ENCODE measurements around the gene FSTL3.

FSTL3 gene

DNA sequence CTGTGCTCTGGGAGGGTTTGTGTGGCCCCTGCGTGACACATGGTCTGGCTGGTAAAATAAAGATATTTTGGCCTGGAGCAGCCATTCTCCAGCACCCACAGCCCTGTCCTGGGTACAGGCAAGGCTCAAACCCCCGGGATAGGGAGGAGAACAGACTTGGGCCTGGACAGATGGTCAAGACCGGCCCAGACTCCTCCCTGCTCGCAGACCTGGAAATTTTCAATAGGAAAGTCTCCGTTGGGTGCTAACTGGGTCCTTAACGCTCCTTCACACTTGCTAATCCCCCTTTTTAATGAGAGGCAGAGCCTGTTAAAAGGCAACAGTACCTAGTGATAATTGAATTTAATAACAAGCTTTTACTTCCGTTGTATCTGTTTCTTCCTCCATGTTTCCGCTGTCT is 35.1 kb downstream of the FSTL3 start:
- DNase-seq (ENCODE audit: low spot score) = no peak
- Histone ChIP-seq H3K27ac (peak overlapping the region in 1 of 2 donors; percentile 88), H3K4me3 (no peak overlapping the region)
- TF ChIP-seq, protein P1, sequence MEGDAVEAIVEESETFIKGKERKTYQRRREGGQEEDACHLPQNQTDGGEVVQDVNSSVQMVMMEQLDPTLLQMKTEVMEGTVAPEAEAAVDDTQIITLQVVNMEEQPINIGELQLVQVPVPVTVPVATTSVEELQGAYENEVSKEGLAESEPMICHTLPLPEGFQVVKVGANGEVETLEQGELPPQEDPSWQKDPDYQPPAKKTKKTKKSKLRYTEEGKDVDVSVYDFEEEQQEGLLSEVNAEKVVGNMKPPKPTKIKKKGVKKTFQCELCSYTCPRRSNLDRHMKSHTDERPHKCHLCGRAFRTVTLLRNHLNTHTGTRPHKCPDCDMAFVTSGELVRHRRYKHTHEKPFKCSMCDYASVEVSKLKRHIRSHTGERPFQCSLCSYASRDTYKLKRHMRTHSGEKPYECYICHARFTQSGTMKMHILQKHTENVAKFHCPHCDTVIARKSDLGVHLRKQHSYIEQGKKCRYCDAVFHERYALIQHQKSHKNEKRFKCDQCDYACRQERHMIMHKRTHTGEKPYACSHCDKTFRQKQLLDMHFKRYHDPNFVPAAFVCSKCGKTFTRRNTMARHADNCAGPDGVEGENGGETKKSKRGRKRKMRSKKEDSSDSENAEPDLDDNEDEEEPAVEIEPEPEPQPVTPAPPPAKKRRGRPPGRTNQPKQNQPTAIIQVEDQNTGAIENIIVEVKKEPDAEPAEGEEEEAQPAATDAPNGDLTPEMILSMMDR (IDR thresholded peaks at IDR 0.05) = no peak

DNA sequence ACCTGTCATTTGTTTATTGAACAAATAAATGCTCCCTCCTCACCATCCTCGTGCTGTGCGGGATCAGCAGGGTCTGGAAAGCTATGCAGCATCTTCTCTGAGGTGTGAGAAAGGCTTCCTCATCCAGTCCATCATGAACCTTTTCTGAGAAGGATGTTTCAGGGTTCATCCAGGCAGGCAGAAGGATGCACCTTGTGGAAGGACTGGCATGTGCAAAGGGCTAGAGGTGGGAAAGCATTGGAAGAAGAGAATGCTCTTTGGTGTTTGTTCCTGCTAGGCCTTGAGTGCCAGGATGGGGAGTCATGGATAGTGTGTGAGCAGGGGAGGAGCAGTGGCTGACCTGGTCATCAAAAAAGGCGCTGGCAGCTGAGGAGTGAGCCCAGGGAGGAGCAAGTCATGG is 39.2 kb downstream of the FSTL3 start:
- TF ChIP-seq, protein P1 (IDR thresholded peaks at IDR 0.05) = no peak
- no peak for DNase-seq (ENCODE audit: low spot score)
- no peak overlapping the region for H3K27ac ChIP-seq
- no peak overlapping the region for H3K4me3 ChIP-seq

DNA sequence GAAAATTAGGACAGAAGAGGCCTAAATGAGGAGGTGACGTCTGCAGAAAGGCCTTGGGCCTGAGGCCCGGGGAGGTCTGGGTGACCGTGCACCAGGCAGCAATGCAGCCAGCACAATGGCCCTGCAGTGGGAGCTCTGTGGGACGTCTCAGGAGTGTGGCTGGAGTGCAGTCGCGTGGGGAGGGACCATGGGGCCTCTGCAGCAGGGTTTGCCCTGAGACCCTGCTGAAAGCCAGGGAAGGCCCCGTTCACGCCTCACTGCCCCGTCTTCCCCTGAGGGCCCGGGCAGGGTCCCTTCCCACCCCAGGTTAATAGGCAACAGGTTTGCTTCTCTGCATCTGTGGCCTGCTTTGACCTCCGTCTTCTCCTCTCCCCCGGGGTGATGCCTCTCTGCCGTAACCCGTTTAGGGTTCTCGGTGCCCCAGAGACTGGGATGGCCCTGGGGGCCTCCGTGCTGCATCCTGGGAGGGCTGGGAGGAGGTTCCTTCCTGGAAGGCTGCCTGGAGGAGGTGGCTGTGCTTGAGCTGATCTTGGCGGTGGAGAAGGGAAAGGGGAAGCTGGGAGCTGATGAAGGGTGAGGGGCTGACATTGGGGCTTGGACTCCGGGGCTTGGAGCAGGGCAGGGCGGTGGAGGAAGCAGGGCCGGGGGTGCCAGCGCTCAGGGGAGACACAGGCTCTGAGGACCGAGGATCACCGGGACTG is 42.2 kb downstream of the FSTL3 start:
- peak overlapping the region in 1 of 2 donors; percentile 83 for H3K27ac ChIP-seq
- no peak for DNase-seq (ENCODE audit: low spot score)
- H3K4me3 ChIP-seq = peak overlapping the region; percentile 49
- TF ChIP-seq, protein P1 (IDR thresholded peaks at IDR 0.05) = no peak

DNA sequence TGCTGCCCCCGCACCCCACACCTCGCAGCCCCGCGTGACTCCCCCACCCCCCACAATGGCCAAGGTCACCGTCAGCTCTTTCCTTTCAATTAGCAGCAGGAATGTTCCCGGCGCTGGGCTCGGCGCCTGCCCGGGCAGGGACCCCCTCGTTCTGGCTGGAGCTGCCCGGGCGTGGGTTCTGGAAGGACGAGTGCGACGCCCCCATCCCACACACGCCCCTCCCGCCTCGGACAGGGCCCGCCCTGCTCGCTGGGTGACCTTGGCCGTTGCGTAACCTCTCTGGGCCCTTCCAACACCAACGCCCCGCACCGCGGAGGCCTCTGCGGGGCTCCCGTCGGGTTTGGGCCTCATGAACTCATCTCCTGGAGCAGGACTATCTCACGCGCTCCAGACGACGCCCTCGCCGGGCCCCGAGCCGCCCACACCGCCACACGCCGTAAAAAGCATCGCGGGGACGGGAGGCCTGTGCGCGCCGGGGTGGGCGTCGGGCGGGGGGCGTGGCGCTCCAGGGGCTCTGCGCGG is 42.9 kb downstream of the FSTL3 start:
- TF ChIP-seq, protein P1 (IDR thresholded peaks at IDR 0.05) = no peak
- no peak for DNase-seq (ENCODE audit: low spot score)
- Histone ChIP-seq H3K27ac (peak overlapping the region in 1 of 2 donors; percentile 83), H3K4me3 (peak overlapping the region; percentile 49)

DNA sequence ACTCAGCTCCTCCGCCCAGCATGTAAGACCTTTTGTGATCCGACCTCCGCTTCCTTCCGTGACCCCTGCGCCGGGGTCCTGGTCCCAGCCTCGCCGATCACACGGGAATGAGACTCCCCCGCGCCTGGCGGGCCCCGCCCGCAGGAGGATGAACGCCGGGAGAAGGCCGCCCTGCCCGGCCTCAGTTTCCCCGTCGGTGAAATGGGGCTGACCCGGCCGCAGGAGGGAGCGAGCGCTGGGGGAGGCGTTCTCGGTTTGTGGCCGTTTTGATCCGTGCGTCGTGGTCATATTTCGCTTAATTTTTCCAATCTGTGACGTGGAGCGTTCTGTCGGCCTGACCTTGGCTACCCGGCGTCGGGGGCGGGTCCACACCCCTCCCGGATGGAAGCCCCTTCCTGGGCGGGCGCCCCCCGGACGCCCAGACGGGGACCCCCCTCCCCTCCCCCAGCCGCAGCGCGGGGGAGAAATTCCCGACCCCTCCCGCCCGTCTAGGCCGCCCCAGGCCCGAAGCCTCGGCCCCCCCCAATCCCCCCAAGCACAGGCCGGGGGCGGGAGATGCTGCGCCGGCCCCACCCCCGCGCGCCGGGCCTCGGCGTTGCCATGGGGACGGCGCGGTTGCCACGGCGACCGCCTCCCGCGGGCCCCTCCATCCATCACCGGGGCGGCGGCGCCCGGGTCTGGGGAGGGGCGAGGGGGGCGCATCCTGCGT is 43.6 kb downstream of the FSTL3 start:
- H3K27ac ChIP-seq = peak overlapping the region in 1 of 2 donors; percentile 83
- no peak for DNase-seq (ENCODE audit: low spot score)
- H3K4me3 ChIP-seq = peak overlapping the region; percentile 49
- TF ChIP-seq, protein P1 (IDR thresholded peaks at IDR 0.05) = no peak

DNA sequence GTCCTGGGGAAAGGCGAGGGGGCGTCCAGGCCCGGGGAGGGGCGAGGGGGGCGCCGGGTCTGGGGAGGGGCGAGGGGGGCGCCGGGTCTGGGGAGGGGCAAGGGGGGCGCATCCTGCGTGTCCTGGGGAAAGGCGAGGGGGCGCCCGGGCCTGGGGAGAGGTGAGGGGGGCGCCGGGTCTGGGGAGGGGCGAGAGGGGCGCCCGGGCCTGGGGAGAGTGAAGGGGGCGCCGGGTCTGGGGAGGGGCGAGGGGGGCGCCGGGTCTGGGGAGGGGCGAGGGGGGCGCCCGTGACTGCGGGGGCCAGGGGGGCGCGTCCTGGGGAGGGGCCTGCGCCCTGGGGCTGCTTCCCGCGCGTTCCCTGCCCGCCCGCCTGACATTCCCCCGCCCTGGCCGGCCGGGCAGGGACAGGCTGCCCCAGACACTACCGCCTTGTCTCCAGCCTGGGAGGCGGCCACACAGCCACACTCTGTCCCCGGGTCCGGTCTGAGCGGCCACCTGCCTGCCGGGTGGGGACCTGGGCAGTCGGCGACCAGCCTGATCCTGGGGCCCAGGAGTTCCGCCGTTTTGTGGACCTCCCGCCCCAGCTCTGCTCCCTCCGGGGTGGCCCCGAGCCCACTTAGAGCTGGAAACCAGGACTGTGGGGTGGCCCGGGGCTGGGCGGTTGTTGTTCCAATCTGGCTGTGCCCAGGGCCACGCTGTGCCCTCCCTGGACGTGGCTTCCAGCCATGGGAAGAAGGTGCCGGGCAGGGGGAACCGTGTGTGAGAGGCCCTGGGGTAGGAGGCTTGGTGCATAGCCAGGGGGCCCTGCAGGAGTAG is 44.4 kb downstream of the FSTL3 start:
- Histone ChIP-seq H3K4me3 (peak overlapping the region; percentile 49), H3K27ac (peak overlapping the region; percentile 7 to 83)
- TF ChIP-seq, protein P1 (IDR thresholded peaks at IDR 0.05) = no peak
- no peak for DNase-seq (ENCODE audit: low spot score)

All from coronary artery (tissue), 2 donors.